ENCODE data around the gene ARPP21. TPM values are rescaled to one million over a fixed set of nuclear protein-coding genes. Genes with fewer than 3 reads are reported as not detected.

ARPP21 gene
- polyA plus RNA-seq, 1 of the 3 experiments (the other 2 are of a cell fraction), result 1.6 TPM

- Histone ChIP-seq H3K9me3 (no peaks in the 10 kb centered on the region), H2AFZ (ENCODE audit: low read depth) (no peak overlapping the region), H3K79me2 (ENCODE audit: insufficient read depth) (no peaks in the 10 kb centered on the region), H3F3A (replicated peaks; ENCODE audit: insufficient read depth) (peaks cover under 1% of the 10 kb centered on the region), H3K4me2 (no peak overlapping the region), H3K27ac (ENCODE audit: low read depth in 2 of 2, low read length in 1 of 2) (no peak overlapping the region), H3K27me3 (ENCODE audit: insufficient read depth) (no peaks in the 10 kb centered on the region), H3K9me2 (no peaks in the 10 kb centered on the region), H3K9ac (no peak overlapping the region), H3K4me3 (ENCODE audit: low read depth in 2 of 2, low read length in 1 of 2) (no peak overlapping the region), H3K36me3 (replicated peaks in 1 of 2; ENCODE audit: control insufficient read depth in 1 of 2, insufficient read depth in 2 of 2, low read length in 1 of 2) (no peaks in the 10 kb centered on the region), H3K4me1 (ENCODE audit: control insufficient read depth in 1 of 2, insufficient read depth in 2 of 2, low read depth in 1 of 2, low read length in 1 of 2) (peaks cover 0 to 14% of the 10 kb centered on the region in 2 experiments; a peak in 1 of 4 replicates), H4K20me1 (ENCODE audit: insufficient read depth) (no peaks in the 10 kb centered on the region)
- no peak for DNase-seq
- 74% methylated on average over 4 of the region's 4 CpGs for WGBS (ENCODE audit: low lambda C conversion rate)
- ChIA-PET CTCF (interaction anchor here (1.1 to 1.8 kb wide), 4 partner anchors 13 to 320 kb away, joined by 3 to 4 read pairs (median 4); no protein-coding TSS in a partner anchor), POLR2A (no interaction called here)
- TF ChIP-seq IRF3 (IDR thresholded peaks at IDR 0.05; ENCODE audit: low read depth, low read length), result no peak
- TF ChIP-seq FOXM1 (IDR thresholded peaks at IDR 0.05; ENCODE audit: low read depth), result no peak
- TF ChIP-seq MAX (IDR thresholded peaks at IDR 0.05; ENCODE audit: low read depth), result no peak
- TF ChIP-seq TEAD4 (IDR thresholded peaks at IDR 0.05; ENCODE audit: borderline replicate concordance, insufficient read depth), result no peak
- no peak for TF ChIP-seq MEF2A (IDR thresholded peaks at IDR 0.05; ENCODE audit: borderline replicate concordance, low read depth)
- no peak for TF ChIP-seq GABPA (IDR thresholded peaks at IDR 0.05; ENCODE audit: low read depth)
- no peak for TF ChIP-seq CTCF (IDR thresholded peaks at IDR 0.05)
- TF ChIP-seq TAF1 (IDR thresholded peaks at IDR 0.05; ENCODE audit: borderline replicate concordance, low read depth, low read length), result no peak
- no peak for TF ChIP-seq EP300 (IDR thresholded peaks at IDR 0.05; ENCODE audit: borderline replicate concordance in 1 of 2, low read depth in 1 of 2, low read length in 1 of 2)
- no peak for TF ChIP-seq USF2 (IDR thresholded peaks at IDR 0.05; ENCODE audit: borderline replicate concordance, low read depth, low read length)
- no peak for TF ChIP-seq RXRA (IDR thresholded peaks at IDR 0.05; ENCODE audit: borderline replicate concordance, low read depth)
- TF ChIP-seq SMC3 (IDR thresholded peaks at IDR 0.05; ENCODE audit: low read depth, low read length), result no peak
- no peak for TF ChIP-seq RAD21 (IDR thresholded peaks at IDR 0.05; ENCODE audit: low read length)
- no peak for TF ChIP-seq RCOR1 (IDR thresholded peaks at IDR 0.05; ENCODE audit: low read length)
- TF ChIP-seq SIN3A (IDR thresholded peaks at IDR 0.05; ENCODE audit: borderline replicate concordance, low read depth, low read length), result no peak
- no peak for TF ChIP-seq RFX5 (IDR thresholded peaks at IDR 0.05; ENCODE audit: low read length)
- no peak for TF ChIP-seq FOXJ3 (CRISPR knock-in tag; IDR thresholded peaks at IDR 0.05)
- no peak for TF ChIP-seq NFIC (IDR thresholded peaks at IDR 0.05; ENCODE audit: borderline replicate concordance)
- TF ChIP-seq ELF1 (IDR thresholded peaks at IDR 0.05), result no peak
- TF ChIP-seq TCF12 (IDR thresholded peaks at IDR 0.05), result no peak
These were observed 6.8 kb downstream of the ARPP21 start for GRCh38 chr3:35646081-35646480.

Data from SK-N-SH (cell line).